Liver (tissue), 9 donors: ENCODE measurements around the gene SERTAD3. TPM values are rescaled to one million over a fixed set of nuclear protein-coding genes. Genes with fewer than 3 reads are reported as not detected.
A peak's percentile ranks its signal among the peaks of the same experiment; 100 is the strongest.

Source experiments
- DNase-seq: peaks from one replicate; pipeline ENCODE4 v3.0.0-alpha.2; 2017; ENCODE audit warnings: low spot score
- H3K27ac ChIP-seq, 2 donors: one replicate each; pipeline ENCODE4 v1.7.0; 2013; ENCODE audit warnings: inconsistent platforms in 2 of 2, low read length in 2 of 2, control low read depth in 1 of 2, low read depth in 1 of 2, mild to moderate bottlenecking in 1 of 2
- H3K27me3 ChIP-seq, 4 donors: one replicate each; pipeline versions ENCODE4 v1.6.1 to v1.7.0; 2013; ENCODE audit warnings: low read length in 3 of 4, inconsistent platforms in 1 of 4, mild to moderate bottlenecking in 1 of 4, moderate library complexity in 1 of 4; ENCODE audit not compliant: control insufficient read depth in 4 of 4, insufficient read depth in 4 of 4
- H3K36me3 ChIP-seq, 4 donors: one replicate each; pipeline versions ENCODE4 v1.6.1 to v1.7.0; 2013; ENCODE audit warnings: low read length in 3 of 4, mild to moderate bottlenecking in 3 of 4, low read depth in 1 of 4, moderate library complexity in 1 of 4; ENCODE audit not compliant: control insufficient read depth in 4 of 4, insufficient read depth in 3 of 4
- H3K4me1 ChIP-seq, 4 donors: one replicate each; pipeline versions ENCODE4 v1.6.1 to v1.7.0; 2013; ENCODE audit warnings: low read length in 3 of 4, mild to moderate bottlenecking in 3 of 4, moderate library complexity in 1 of 4; ENCODE audit not compliant: control insufficient read depth in 4 of 4, insufficient read depth in 4 of 4
- H3K4me3 ChIP-seq, 3 donors: one replicate each; pipeline versions ENCODE4 v1.6.1 to v1.7.0; 2013; ENCODE audit warnings: low read length in 3 of 3, control low read depth in 1 of 3, low read depth in 1 of 3, mild to moderate bottlenecking in 1 of 3
- H3K9ac ChIP-seq, 2 donors: one replicate each; pipeline ENCODE4 v1.7.0; 2013; ENCODE audit warnings: low read length in 2 of 2, mild to moderate bottlenecking in 2 of 2, moderate library complexity in 2 of 2, control low read depth in 1 of 2, low read depth in 1 of 2
- H3K9me3 ChIP-seq, 4 donors: one replicate each; pipeline versions ENCODE4 v1.6.1 to v1.7.0; 2013; ENCODE audit warnings: low read length in 3 of 4; ENCODE audit not compliant: control insufficient read depth in 4 of 4
- ATF3 ChIP-seq: IDR thresholded peaks from 2 replicates; pipeline ENCODE4 v1.6.1; 2016; ENCODE audit warnings: antibody characterized with exemption
- CTCF ChIP-seq: fragments of 150-350 bp; IDR thresholded peaks from 2 replicates; pipeline ENCODE4 v1.5.1; 2017; ENCODE audit warnings: improper control_type of control experiment, low read depth, low read length; ENCODE audit not compliant: missing input control
- EGR1 ChIP-seq, 2 donors: IDR thresholded peaks; 2 replicates each; pipeline ENCODE4 v1.6.1; 2016 to 2018; ENCODE audit warnings: antibody characterized with exemption in 2 of 2, low read depth in 2 of 2
- FOXA1 ChIP-seq: IDR thresholded peaks from 2 replicates; pipeline ENCODE4 v1.6.1; 2016; ENCODE audit warnings: antibody characterized with exemption
- FOXA2 ChIP-seq: IDR thresholded peaks from 2 replicates; pipeline ENCODE4 v1.6.1; 2016; ENCODE audit warnings: antibody characterized with exemption
- GABPA ChIP-seq, 2 donors: IDR thresholded peaks in 1 of 2; conservative IDR thresholded peaks in 1 of 2; 2 replicates each; pipeline ENCODE4 v1.6.1; 2016; ENCODE audit warnings: antibody characterized with exemption in 2 of 2, mild to moderate bottlenecking in 1 of 2, moderate library complexity in 1 of 2
- HNF4A ChIP-seq, 2 donors: conservative IDR thresholded peaks; 2 replicates each; pipeline ENCODE4 v1.6.1; 2016; ENCODE audit warnings: antibody characterized with exemption in 2 of 2, mild to moderate bottlenecking in 2 of 2
- HNF4G ChIP-seq: IDR thresholded peaks from 2 replicates; pipeline ENCODE4 v1.6.1; 2016; ENCODE audit warnings: antibody characterized with exemption
- JUND ChIP-seq, 2 donors: IDR thresholded peaks; 2 replicates each; pipeline ENCODE4 v1.6.1; 2016; ENCODE audit warnings: antibody characterized with exemption in 2 of 2
- MAX ChIP-seq: IDR thresholded peaks from 2 replicates; pipeline ENCODE4 v1.6.1; 2016; ENCODE audit warnings: antibody characterized with exemption
- NR2F2 ChIP-seq: IDR thresholded peaks from 2 replicates; pipeline ENCODE4 v1.6.1; 2016; ENCODE audit warnings: antibody characterized with exemption
- RAD21 ChIP-seq, 2 donors: IDR thresholded peaks; 2 replicates each; pipeline ENCODE4 v1.6.1; 2016; ENCODE audit warnings: antibody characterized with exemption in 2 of 2, mild to moderate bottlenecking in 2 of 2
- REST ChIP-seq: IDR thresholded peaks from 2 replicates; pipeline ENCODE4 v1.6.1; 2016; ENCODE audit warnings: antibody characterized with exemption, mild to moderate bottlenecking
- RXRA ChIP-seq, 2 donors: IDR thresholded peaks; 2 replicates each; pipeline ENCODE4 v1.6.1; 2017 to 2018; ENCODE audit warnings: antibody characterized with exemption in 2 of 2, mild to moderate bottlenecking in 1 of 2
- SP1 ChIP-seq: IDR thresholded peaks from 2 replicates; pipeline ENCODE4 v1.6.1; 2018; ENCODE audit warnings: antibody characterized with exemption, mild to moderate bottlenecking
- TAF1 ChIP-seq: conservative IDR thresholded peaks from 2 replicates; pipeline ENCODE4 v1.6.1; 2016; ENCODE audit warnings: antibody characterized with exemption, mild to moderate bottlenecking
- YY1 ChIP-seq: IDR thresholded peaks from 2 replicates; pipeline ENCODE4 v1.6.1; 2016; ENCODE audit warnings: antibody characterized with exemption, mild to moderate bottlenecking
- ZBTB33 ChIP-seq: IDR thresholded peaks from 2 replicates; pipeline ENCODE4 v1.6.1; 2016; ENCODE audit warnings: antibody characterized with exemption
- WGBS: extraction: QIAGEN DNeasy Blood & Tissue Kit; methylation state at CpG from one replicate; pipeline ENCODE4 v1.1.7; 2013; 5-methylcytosine and 5-hydroxymethylcytosine counted together
- polyA plus RNA-seq, 2 donors: library from polyadenylated mRNA; stranded (reverse) in 1 of 2; unstranded in 1 of 2; fragments of 200-250 nt in 1 of 2; fragments of >200 nt in 1 of 2; fragmentation: Nextera tagmentation in 1 of 2; extraction: Ambion mirVana in 1 of 2; gene quantifications; one replicate each; pipeline versions ENCODE4 v1.2.1 to v1.2.3, GENCODE V29; 2013 to 2015
- total RNA-seq, 2 donors: library from RNA; depleted of rRNA; stranded (reverse); fragments of >200 nt; gene quantifications; one replicate each; pipeline ENCODE4 v1.2.3, GENCODE V29; 2014
- donor health status: healthy.
- donor health status: healthy.
- donor health status: healthy.
- donor health status: healthy.
- donor health status: healthy.

The SERTAD3 gene
- total RNA-seq (1 to 10 TPM; 6.9 to 7.0 TPM), polyA plus RNA-seq (1 to 10 TPM; 6.1 to 8.9 TPM)

- peak; percentile 97 for DNase-seq
- peak within 1 kb of the TSS; percentile 85 to 91 (median 89) for H3K4me3 ChIP-seq
- H3K27ac ChIP-seq = peak within 1 kb of the TSS; percentile 92 to 93
- peaks cover 8 to 26% (median 19%) of the 10 kb centered on the region in 4 donors for H3K36me3 ChIP-seq
- H3K27me3 ChIP-seq = no peaks in the 10 kb centered on the region
- H3K4me1 ChIP-seq = peaks cover 0 to 19% (median 13%) of the 10 kb centered on the region in 4 donors
- 1% methylated on average over 72 of the region's 72 CpGs for WGBS
- H3K9me3 ChIP-seq = no peaks in the 10 kb centered on the region
- peak within 1 kb of the TSS; percentile 87 to 99 for H3K9ac ChIP-seq
- TF ChIP-seq JUND (IDR thresholded peaks at IDR 0.05) (no peak), HNF4G (no peak), SP1 (peak; percentile 86), FOXA2 (no peak), EGR1 (IDR thresholded peaks at IDR 0.05; ENCODE audit: low read depth in 2 of 2) (peak in 1 of 2 donors; percentile 33), TAF1 (no peak), ATF3 (no peak), RXRA (IDR thresholded peaks at IDR 0.05) (no peak), ZBTB33 (no peak), YY1 (no peak), MAX (no peak), HNF4A (conservative IDR thresholded peaks at IDR 0.05) (peak in 1 of 2 donors; percentile 14), CTCF (peak; percentile 17), RAD21 (IDR thresholded peaks at IDR 0.05) (peak in 1 of 2 donors; percentile 19), FOXA1 (no peak), REST (peak; percentile 46), NR2F2 (no peak), GABPA (IDR thresholded peaks at IDR 0.05 in 1 of 2, conservative IDR thresholded peaks at IDR 0.05 in 1 of 2) (no peak)
Observed at GRCh38 chr19:40444000-40444824, at the start of gene SERTAD3. Gene SERTAD3 (minus strand): TSS chr19:40444335. CDS start chr19:40442080, 2,255 bp downstream.
